Fibroblast of pulmonary artery (primary cell): ENCODE data around the gene ACER2.

Source experiments
- DNase-seq: peaks from one replicate; pipeline ENCODE4 v3.0.0-alpha.2; 2010; ENCODE audit warnings: low read depth
- H3K4me3 ChIP-seq: replicated peaks from 2 replicates; pipeline ENCODE4 v1.5.1; 2011; ENCODE audit warnings: low read depth, mild to moderate bottlenecking, control low read depth, low read length, moderate library complexity
- CTCF ChIP-seq: IDR thresholded peaks from 2 replicates; pipeline ENCODE4 v1.5.1; 2011; ENCODE audit warnings: mild to moderate bottlenecking, control low read depth, low read length, inconsistent platforms; ENCODE audit errors: missing control alignments

ACER2 gene

GRCh38 chr9:19481121-19481870, 72.5 kb downstream of the ACER2 start:
- TF ChIP-seq CTCF = no peak
- peak; percentile 23 for DNase-seq
- H3K4me3 ChIP-seq = no peak overlapping the region

GRCh38 chr9:19481971-19482404, 73.2 kb downstream of the ACER2 start:
- H3K4me3 ChIP-seq = no peak overlapping the region
- no peak for DNase-seq
- TF ChIP-seq CTCF = no peak

GRCh38 chr9:19484699-19485098, 75.9 kb downstream of the ACER2 start:
- DNase-seq = no peak
- no peak overlapping the region for H3K4me3 ChIP-seq
- no peak for TF ChIP-seq CTCF

- TF ChIP-seq CTCF = no peak
- H3K4me3 ChIP-seq = no peak overlapping the region
- DNase-seq = no peak
Observed at GRCh38 chr9:19485193-19485592, 76.4 kb downstream of the ACER2 start.

- no peak for TF ChIP-seq CTCF
- H3K4me3 ChIP-seq = no peak overlapping the region
- no peak for DNase-seq
Observed at GRCh38 chr9:19486803-19487202, 78.0 kb downstream of the ACER2 start.

GRCh38 chr9:19488721-19489120, 79.9 kb downstream of the ACER2 start:
- no peak for DNase-seq
- H3K4me3 ChIP-seq = no peak overlapping the region
- TF ChIP-seq CTCF = no peak

GRCh38 chr9:19490269-19490668, 81.5 kb downstream of the ACER2 start:
- no peak for TF ChIP-seq CTCF
- no peak overlapping the region for H3K4me3 ChIP-seq
- DNase-seq = no peak
